IPS DF 4.7 (cell line): ENCODE measurements around the gene NOS1AP.

Source experiments
- DNase-seq: peaks from one replicate; pipeline ENCODE4 v3.0.0-alpha.2; 2013; ENCODE audit warnings: low spot score; ENCODE audit errors: extremely low read depth

NOS1AP gene

DNA sequence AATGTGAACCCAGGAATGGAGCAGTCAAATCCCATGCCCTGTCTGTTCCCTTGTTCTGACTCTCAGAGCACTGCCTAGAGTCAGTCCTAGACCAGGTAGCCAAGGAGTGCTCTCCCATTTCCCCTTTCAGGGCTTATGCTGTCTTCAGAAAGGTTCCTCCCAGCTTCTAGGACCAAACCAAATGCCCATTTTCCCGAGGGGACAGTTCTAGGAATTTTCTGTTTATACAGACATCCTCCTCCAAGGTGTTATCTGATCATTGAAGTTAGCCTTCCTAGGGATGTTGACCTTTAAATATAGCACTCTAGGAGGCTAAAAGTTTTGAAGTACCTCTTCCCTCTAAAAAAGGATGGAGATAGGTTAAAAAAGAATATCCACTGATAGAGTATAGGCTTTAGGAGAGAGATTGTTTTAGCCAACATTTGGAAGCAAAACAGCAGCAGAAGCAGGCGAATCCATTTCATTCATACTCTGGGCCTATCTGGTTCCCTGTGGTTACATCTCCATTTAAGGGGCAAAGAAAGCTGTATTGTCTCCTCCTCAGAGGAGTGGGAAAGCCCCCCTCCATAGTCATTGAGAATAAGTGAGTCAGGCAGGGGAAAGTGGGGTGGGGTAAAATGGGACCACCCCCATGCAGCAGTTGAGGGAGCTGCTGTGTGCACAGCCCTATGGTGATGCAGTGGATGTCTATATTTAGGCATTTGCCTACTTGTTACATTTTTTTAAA lies 180.7 kb downstream of the NOS1AP start:
- DNase-seq, result peak; percentile 28

DNA sequence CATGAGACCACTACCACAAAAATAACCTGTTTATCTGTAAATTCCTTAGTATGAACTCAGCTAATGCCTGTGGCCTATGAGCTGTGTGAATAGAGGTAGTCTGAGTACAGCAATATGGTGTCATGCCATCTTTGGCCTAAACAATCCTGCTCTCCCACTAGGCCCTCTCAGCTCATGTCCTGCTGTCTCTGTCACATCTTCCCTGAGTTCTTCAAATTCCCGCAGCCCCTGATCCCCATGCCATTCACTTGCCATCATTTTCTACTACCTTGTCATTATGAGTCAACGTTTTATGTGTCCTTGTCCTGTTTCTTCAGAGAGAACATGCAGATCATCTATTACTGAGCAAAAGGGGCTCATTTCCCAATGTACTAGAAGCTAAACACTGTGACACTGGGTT lies 181.6 kb downstream of the NOS1AP start:
- DNase-seq, result no peak

DNA sequence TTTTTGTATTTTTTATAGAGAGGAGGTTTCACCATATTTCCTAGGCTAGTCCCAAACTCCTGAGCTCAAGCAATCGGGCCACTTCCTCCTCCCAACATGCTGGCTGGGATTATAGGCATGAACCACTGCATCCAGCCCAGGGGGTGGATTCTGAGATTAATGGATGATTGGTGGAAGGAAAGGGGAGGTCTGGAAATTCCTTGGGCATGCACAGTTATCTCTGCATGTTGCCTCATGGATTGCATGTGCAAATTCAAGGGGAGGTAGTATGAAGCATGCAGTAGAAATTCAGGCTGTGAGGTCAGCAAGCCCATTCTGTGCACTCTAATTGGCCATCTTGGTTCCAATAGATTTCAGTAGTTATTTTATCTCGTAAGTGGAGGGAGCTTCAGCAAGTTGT lies 182.7 kb downstream of the NOS1AP start:
- DNase-seq, result no peak

DNA sequence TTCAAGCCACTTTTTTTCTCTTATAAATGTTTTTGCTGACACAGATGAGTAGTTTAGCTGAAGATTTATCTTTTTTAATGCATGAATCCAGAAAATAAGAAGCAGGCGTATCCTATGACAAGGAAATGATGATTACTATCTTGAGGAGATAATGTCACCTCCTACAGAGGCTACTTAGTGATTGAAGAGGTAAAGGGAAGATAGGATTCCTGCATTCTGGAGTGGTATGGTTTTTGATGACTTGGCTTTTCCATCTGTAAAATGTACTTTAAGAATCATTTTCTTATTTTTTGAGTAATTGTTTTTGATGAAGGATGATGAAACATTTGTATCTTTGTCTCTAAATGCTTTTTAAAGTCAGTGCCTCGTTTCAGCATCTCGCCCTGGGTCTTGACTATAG lies 184.3 kb downstream of the NOS1AP start:
- no peak for DNase-seq

DNA sequence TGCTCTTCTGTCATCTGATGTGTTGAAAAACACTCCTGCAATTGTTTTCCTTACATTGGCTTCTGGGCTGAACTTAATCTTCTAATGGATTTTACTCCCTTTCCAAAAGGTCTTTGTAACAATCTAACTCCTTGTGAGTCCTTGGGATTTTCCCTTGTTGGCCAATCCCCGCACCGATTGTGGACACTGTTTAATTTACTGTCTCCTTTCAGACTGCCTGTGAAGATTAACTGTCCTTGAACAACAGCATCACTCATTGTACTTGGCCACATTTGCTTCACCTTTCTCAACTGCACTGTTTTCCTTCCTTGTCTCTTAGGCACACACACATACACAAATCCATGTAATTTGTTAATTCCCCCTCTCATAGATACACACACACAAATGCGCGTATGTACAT lies 186.8 kb downstream of the NOS1AP start:
- no peak for DNase-seq

DNA sequence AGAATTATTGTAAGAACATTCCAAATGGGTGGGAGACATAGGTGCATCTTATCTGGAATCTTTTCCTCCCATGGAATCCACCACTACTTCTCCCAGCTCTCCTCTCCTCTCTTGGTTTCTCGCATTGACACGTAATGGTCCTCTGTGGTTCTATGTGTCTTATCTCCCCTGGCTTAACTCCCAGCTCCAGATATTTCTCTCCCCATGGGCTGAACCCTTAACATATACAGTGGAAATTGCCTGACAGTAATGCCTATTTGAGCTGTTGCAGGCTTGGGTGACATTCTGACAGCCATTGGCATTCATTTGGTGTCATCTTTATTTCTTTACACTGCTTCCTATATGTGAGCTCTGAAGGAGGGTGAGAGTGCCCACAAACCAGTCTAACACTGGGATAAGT lies 188.9 kb downstream of the NOS1AP start:
- no peak for DNase-seq

DNA sequence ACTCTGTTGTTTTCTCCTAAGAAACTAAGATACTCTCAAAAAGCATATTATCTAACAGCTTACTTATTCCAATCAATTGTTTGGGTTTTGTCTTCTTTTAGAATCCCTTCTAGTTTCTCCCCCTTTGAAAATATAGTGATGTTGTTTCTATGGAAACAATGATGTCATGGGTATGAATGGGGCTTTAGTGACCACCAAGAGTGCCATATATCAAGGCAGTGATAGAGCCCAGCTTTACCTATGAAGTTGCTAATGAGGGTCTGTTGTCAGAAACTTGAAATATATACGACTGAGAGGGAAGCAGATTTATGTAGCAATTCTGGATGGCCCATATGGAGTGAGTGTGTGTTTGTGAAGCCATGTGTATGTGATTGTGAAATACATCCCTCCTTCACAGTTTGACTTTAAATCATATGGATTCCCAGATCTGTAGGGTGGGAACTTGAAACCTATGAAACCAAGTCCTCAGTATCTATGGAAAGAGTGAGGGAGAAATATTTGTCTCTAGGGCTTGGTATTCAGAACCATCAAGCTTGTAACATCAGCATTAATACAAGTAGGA lies 190.5 kb downstream of the NOS1AP start:
- no peak for DNase-seq

DNA sequence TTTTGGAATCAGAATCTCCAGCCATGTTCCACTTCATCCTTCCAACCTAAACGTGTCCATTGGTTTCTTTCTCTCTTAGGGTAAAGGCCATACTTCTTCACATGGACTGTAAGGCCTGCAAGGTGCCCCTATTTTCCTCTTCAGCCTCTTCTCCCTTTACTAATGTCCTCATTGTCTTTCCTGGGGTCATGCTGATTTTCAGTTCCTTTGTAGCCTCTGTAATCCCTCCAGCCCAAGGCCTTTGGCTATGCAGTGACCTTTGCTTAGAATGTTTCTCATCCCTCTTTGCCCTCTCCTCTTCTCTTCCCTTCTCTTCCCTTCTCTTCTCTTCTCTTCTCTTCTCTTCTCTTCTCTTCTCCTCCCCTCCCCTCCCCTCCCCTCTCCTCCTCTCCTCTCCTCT lies 194.6 kb downstream of the NOS1AP start:
- no peak for DNase-seq

DNA sequence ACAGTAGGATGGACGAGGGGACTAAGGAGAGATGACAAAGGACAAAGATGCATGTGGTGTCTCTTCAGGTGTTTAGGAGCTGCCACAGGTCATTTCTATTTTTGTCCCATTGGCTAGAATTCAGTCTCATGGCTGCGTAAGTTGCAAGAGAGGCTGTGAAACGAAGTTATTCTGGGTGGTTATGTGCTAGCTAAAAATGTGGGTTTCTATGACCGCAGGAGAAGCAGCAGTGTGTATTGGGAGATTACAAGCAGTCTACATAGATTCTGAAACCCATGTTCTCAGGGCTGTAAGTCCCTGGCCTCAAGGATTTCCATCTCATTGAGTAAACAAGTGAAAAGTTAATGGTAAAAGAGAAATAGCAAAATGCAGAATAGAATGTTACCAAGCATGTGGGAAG lies 196.5 kb downstream of the NOS1AP start:
- DNase-seq, result no peak

DNA sequence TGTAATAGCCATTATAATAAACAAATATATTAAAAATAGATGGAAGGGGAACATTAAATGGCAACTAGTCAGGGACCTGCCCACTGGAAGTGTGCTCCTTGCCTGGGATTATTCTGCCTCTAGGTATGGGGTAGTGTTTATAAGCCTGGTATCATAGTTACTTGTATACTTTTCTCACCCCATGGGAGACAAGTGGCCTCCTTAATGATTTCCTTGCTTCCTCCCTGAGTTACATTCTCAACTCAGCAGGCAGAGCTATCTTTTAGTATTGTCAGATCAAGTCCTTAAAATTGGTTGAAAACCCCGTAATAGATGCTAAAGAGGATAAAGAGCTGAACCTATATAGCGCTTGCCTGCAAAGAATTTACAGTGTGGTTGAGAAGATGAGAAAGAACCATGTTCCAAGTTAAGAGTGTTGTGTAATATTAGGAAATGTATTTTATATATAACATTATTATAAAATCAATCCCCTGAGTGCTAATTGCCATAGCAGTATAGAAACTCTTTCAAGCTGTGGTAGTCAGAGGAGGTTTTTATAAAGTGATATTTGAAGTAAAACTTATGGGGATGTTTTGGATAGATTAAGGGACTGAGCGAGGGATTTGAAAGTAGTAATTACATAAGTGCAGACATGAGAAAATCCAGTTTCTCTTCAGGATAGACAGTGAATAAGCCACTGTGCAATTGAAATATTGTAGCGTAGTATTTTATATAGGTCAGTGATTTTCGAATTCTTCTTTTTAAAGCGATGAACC lies 200.7 kb downstream of the NOS1AP start:
- DNase-seq, result no peak

DNA sequence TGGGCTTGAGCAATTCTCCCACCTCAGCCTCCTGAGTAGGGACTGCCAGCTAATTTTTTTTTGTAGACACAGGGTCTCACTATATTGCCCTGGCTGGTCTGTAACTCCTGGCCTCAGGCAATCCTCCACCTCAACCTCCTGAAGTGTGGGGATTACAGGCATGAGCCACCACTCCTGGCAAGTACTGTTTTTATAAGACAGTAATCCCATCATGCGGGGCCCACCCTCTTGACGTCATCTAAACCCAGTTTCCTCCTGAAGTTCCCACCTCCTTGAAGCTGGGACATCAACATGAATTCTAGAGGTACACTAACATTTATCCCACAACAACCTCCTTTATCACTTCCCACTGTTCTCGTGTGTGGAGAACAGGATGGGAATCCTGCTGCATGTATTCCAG lies 202.5 kb downstream of the NOS1AP start:
- no peak for DNase-seq

DNA sequence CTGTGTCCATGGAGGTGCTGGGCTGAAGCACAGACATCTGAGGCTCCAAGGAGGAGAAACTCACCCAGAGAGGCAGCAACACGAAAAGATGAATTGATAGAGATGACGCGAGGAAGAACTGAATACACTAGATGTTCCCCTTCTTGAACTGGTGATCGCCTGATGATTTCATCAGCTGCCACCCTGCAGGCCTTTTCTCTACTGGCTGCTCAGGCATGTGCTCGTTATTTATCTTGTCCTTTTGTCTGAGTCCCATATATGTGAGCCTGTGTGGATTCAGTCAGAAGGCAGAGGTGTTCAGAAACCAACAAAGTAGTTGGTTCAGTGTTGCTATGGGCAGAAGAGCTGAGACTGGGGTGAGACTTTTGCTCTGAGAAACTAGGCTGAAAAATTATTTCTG lies 202.9 kb downstream of the NOS1AP start:
- no peak for DNase-seq

DNA sequence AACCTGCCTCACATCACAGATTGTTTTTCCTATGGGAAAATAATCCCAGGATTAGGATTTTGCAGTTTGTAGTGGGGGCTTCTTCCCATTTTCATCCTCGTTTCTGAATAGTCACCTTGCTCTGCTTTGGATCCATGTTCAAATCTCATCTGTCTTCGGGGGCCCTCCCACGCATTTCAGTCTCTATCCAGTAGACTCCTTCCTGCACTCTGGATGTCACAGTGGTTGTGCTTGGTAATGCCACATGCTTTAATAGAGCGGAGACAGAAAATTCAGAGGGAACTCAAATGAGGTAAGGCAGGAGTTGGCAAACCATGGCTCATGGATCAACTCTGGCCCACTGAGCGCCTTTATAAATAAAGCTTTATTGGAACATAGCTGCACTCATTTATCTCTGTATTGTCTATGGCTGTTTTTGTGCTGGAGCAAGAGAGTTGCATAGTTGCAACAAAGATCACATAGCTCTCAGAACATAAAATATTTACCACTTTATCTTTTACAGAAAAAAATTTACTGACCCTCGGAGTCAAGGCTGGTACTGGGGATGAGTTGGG lies 206.2 kb downstream of the NOS1AP start:
- no peak for DNase-seq

DNA sequence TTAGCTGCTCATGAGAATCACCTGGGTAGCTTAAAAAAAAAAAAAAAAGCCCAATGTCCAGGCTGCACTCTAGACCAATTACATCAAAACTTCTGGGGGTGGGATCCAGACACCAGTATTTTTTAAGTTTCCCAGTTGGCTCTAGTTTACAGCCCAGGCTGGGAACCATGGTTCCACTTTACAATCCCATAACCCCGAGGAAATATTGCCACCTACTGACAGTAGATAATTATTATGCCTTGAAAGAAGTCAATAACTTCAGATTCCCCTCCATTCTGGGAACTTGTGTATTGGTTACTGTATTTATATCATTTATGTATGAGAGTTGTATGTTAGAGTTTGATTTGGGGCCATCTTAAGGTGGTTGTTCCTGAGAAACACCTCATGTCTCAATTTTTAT lies 207.0 kb downstream of the NOS1AP start:
- no peak for DNase-seq

DNA sequence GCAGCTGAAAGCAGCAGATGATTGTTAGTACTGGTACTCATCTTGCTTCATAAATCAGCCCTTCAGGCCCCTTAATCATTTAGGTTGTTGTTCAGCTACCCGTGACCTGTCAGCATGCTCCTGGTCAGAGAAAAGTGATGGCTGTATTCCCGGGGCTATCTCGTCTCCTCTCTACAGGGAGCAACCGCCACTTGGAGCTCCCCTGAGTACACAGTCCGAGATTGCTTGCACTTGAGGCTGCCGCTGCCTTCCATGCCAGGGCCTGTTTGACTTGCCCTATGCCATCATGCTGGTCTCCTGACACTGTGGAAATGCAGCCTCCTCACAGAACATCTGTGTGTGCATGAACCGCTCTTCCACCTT lies 209.6 kb downstream of the NOS1AP start:
- DNase-seq, result no peak

DNA sequence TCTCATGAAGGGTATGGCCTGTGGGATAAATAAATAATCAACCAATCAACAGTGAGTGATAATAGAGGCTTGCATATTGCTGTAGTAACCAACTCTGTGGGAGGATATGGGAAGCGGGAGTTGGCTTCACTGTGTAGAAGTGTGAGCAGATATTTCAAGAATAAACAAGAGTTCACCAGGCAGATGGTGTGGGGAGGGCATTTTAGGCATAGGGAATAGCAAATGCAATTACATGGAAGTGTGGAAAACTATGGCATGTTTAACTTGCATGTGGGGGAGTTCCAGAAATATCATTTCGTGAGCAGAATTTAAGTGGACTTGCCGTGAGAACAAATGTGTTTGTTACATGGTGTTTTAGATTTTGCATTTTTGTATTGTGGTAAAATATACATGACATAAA lies 211.9 kb downstream of the NOS1AP start:
- DNase-seq, result no peak

DNA sequence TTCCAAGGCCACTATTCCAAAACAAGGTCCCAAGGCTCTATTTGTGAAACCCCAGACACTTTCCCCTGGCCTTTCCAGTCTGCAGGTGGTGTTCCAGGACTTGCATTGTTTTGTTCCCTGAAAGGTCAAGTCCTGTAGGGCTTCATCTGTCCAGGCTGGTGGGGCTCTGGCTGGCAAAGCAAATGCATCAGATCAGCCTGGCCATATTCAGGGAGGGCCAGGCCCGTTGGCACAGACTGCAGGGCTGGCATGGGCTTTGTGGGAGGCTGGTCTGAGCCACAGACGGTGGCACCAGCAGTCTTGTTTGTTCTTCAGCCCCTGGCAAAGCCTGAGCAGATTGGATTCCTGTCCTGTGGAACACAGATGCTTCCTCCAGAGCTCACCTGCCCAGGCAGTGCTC lies 214.2 kb downstream of the NOS1AP start:
- no peak for DNase-seq

DNA sequence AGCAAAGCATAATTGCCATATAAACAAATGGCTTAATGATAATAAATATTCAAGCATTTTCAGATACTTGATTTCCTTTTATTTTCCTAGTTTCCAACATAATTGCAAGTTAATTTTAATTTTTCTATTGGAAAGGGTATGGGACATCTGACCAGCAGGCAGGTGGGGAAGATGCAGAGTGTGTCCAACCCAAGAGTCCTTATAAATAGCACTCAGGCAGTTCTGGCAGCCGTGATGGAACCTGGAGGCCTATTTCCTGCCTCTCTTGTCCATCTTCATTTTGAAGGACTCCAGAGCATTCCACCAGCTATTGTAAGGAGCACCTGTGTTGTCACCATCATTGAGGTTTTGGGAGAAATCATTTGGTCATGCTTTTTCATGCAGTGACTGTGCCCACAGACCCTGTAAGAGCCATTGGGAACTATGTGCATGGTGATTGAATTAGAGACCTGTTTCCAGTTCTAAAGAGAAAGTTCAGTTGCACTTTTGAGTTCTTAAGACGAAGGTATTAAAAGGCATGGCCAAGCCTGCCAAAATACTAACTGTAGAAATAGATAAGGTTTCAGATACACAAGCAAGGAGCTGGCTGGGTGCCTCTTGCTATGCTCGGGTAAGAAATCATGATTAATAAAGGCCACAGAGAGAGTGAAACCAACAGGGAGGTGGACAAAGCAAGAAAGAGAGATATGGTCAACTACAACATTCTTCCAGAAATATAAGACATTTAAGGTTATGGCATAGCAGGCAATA lies 214.9 kb downstream of the NOS1AP start:
- no peak for DNase-seq

DNA sequence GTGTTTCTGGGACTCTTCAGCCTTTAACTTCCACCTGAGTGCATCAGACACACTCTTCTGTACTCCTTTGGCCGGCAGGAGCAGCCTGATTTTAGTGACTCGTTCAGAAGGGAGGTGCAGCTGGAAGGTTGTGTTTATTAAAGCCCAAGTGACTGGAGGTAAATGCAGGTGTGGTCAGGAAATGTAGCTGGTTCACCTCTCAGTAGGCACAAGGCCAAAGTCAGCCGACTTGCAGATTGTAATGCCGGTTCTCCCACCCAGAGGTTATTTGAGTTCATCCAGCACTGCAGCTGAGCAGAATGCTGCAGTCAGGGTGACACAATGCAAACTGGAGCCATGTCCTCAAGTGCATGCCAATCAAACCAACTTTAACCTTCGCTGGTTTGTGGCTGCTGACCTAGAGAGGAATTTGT lies 215.7 kb downstream of the NOS1AP start:
- DNase-seq, result no peak

DNA sequence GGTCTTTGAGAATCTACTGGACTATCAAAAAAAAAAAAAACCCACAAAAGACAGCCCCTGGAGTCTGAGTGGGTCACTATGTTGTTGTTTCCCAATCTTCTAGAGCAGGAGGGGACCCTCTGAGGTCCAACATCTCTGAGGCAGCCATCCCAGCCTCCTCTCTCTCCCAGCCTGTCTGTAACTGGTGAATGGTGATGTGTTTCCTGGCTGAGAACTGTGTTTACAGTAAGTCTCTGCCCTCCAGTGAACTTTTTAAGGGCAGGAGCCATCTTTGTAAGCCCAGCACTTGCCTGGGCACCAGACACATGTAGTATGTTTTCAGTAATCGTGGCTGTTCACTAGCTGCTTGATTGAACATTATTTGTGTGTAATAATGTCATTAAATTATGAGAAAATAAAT lies 221.5 kb downstream of the NOS1AP start:
- DNase-seq, result no peak

DNA sequence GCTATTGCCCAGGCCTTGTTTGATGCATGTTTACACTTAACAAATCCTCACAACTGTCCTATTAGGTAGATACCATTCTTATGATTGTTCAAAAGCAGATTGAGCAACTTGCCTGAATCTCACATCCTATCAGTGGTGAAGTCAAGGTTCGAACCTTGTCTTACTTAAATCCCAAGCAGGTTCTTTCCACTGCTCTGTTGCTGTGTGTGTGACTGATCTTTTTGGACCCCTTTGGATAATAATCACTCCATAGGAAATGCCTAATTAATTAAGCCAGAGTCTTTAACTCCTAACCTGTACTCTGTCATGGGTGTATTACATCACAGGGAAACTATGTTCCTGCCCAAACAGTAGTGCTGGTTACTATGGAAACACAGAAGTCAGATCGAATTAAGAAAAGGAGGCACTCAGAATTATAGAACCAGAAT lies 222.9 kb downstream of the NOS1AP start:
- no peak for DNase-seq
